H9 (cell line): ENCODE measurements around the gene PPP2R3A. TPM values are rescaled to one million over a fixed set of nuclear protein-coding genes. Genes with fewer than 3 reads are reported as not detected.
"Not testable (repeated sequence)": the region's sequence is repeated elsewhere in the genome, so short reads cannot be mapped to it uniquely, and the experiment has no call there.

ENCODE experiments used
- DNase-seq: peaks from one replicate; pipeline ENCODE4 v3.0.0-alpha.2; 2017
- H2AFZ ChIP-seq: one replicate; pipeline ENCODE4 v1.6.1; 2013; ENCODE audit warnings: mild to moderate bottlenecking, low read length, control low read depth, moderate library complexity
- H2AK5ac ChIP-seq: 2 replicates; pipeline ENCODE4 v1.6.1; 2013; ENCODE audit warnings: low read length, control low read depth, mixed read lengths; ENCODE audit not compliant: insufficient read length
- H2BK120ac ChIP-seq: one replicate; pipeline ENCODE4 v1.6.1; 2013; ENCODE audit warnings: low read depth, mild to moderate bottlenecking, low read length, control low read depth, inconsistent platforms; ENCODE audit not compliant: poor library complexity, severe bottlenecking
- H2BK12ac ChIP-seq: 2 replicates; pipeline ENCODE4 v1.6.1; 2013; ENCODE audit warnings: low read length, control low read depth, mixed read lengths, low read depth; ENCODE audit not compliant: insufficient read length
- H2BK15ac ChIP-seq: 2 replicates; pipeline ENCODE4 v1.6.1; 2013; ENCODE audit warnings: low read depth, low read length, control low read depth
- H2BK20ac ChIP-seq: one replicate; pipeline ENCODE4 v1.6.1; 2013; ENCODE audit warnings: low read depth, mild to moderate bottlenecking, low read length, control low read depth, inconsistent platforms; ENCODE audit not compliant: poor library complexity, severe bottlenecking
- H2BK5ac ChIP-seq: 2 replicates; pipeline ENCODE4 v1.6.1; 2013; ENCODE audit warnings: low read length, control low read depth, mixed read lengths; ENCODE audit not compliant: insufficient read length
- H3K14ac ChIP-seq: 2 replicates; pipeline ENCODE4 v1.6.1; 2013; ENCODE audit warnings: low read length, control low read depth; ENCODE audit not compliant: insufficient read depth
- H3K18ac ChIP-seq: 2 replicates; pipeline ENCODE4 v1.6.1; 2013; ENCODE audit warnings: low read depth, mild to moderate bottlenecking, mixed read lengths, low read length, control low read depth; ENCODE audit not compliant: insufficient read length
- H3K23ac ChIP-seq: 2 replicates; pipeline ENCODE4 v1.6.1; 2013; ENCODE audit warnings: low read length, control low read depth, mixed read lengths, low read depth; ENCODE audit not compliant: insufficient read length
- H3K23me2 ChIP-seq: 2 replicates; pipeline ENCODE4 v1.6.1; 2013; ENCODE audit warnings: low read depth, mild to moderate bottlenecking, mixed read lengths, low read length, control low read depth; ENCODE audit not compliant: insufficient read length, poor library complexity, severe bottlenecking
- H3K27ac ChIP-seq: 2 replicates; pipeline ENCODE4 v1.5.1; 2013; ENCODE audit warnings: low read length, control low read depth, mixed read lengths, low read depth; ENCODE audit not compliant: insufficient read length
- H3K27me3 ChIP-seq: 2 replicates; pipeline ENCODE4 v1.6.1; 2013; ENCODE audit warnings: low read length, control low read depth, inconsistent platforms; ENCODE audit not compliant: insufficient read depth
- H3K4ac ChIP-seq: 2 replicates; pipeline ENCODE4 v1.6.1; 2013; ENCODE audit warnings: low read depth, mild to moderate bottlenecking, control low read depth, inconsistent platforms, low read length, moderate library complexity
- H3K4me1 ChIP-seq: 2 replicates; pipeline ENCODE4 v1.6.1; 2013; ENCODE audit warnings: low read length, control low read depth, inconsistent platforms; ENCODE audit not compliant: insufficient read depth
- H3K4me2 ChIP-seq: 2 replicates; pipeline ENCODE4 v1.6.1; 2013; ENCODE audit warnings: low read length, control low read depth, mixed read lengths; ENCODE audit not compliant: insufficient read length, insufficient read depth
- H3K56ac ChIP-seq: 2 replicates; pipeline ENCODE4 v1.6.1; 2013; ENCODE audit warnings: low read depth, mild to moderate bottlenecking, mixed read lengths, low read length, control low read depth; ENCODE audit not compliant: insufficient read length
- H3K79me1 ChIP-seq: 2 replicates; pipeline ENCODE4 v1.6.1; 2013; ENCODE audit warnings: low read depth, mild to moderate bottlenecking, moderate library complexity, low read length, control low read depth, inconsistent platforms; ENCODE audit not compliant: insufficient read depth, poor library complexity, severe bottlenecking
- H3K79me2 ChIP-seq: 2 replicates; pipeline ENCODE4 v1.6.1; 2013; ENCODE audit warnings: low read length, control low read depth, inconsistent platforms; ENCODE audit not compliant: insufficient read depth
- H3K9ac ChIP-seq: 2 replicates; pipeline ENCODE4 v1.6.1; 2013; ENCODE audit warnings: low read length, control low read depth, mixed read lengths; ENCODE audit not compliant: insufficient read length; ENCODE audit errors: extremely low read depth
- H3K9me3 ChIP-seq: one replicate; pipeline ENCODE4 v1.6.1; 2013; ENCODE audit warnings: low read depth, low read length, inconsistent platforms; ENCODE audit not compliant: control insufficient read depth
- H3T11ph ChIP-seq: one replicate; pipeline ENCODE4 v1.6.1; 2013; ENCODE audit warnings: mild to moderate bottlenecking, low read length, control low read depth, inconsistent platforms
- H4K20me1 ChIP-seq: one replicate; pipeline ENCODE4 v1.6.1; 2013; ENCODE audit not compliant: control insufficient read depth, insufficient read length, insufficient read depth
- H4K5ac ChIP-seq: 2 replicates; pipeline ENCODE4 v1.6.1; 2013; ENCODE audit warnings: low read depth, mild to moderate bottlenecking, mixed read lengths, low read length, control low read depth; ENCODE audit not compliant: insufficient read length
- H4K8ac ChIP-seq: replicated peaks from 2 replicates; pipeline ENCODE4 v1.6.1; 2013; ENCODE audit warnings: low read length, control low read depth, mixed read lengths, low read depth; ENCODE audit not compliant: insufficient read length
- H4K91ac ChIP-seq: 2 replicates; pipeline ENCODE4 v1.6.1; 2013; ENCODE audit warnings: low read depth, mild to moderate bottlenecking, moderate library complexity, mixed read lengths, low read length, control low read depth; ENCODE audit not compliant: insufficient read length
- H3K27ac Mint-ChIP-seq, 3 experiments: 2 replicates in 2 of 3; 3 replicates in 1 of 3; pipeline ENCODE4 v1.8.0; 2020 to 2021; ENCODE audit warnings: mixed read lengths in 3 of 3, mild to moderate bottlenecking in 1 of 3, moderate library complexity in 1 of 3
- H3K27me3 Mint-ChIP-seq: 2 replicates; pipeline ENCODE4 v1.8.0; 2021; ENCODE audit warnings: low read depth, mild to moderate bottlenecking, moderate library complexity, mixed read lengths
- H3K36me3 Mint-ChIP-seq, 3 experiments: 2 replicates in 2 of 3; 3 replicates in 1 of 3; pipeline ENCODE4 v1.8.0; 2020 to 2021; ENCODE audit warnings: low read depth in 3 of 3, mixed read lengths in 3 of 3; ENCODE audit not compliant: insufficient read depth in 1 of 3
- H3K4me1 Mint-ChIP-seq, 2 experiments: 2 replicates each; pipeline ENCODE4 v1.8.0; 2020; ENCODE audit warnings: mixed read lengths in 2 of 2
- H3K4me3 Mint-ChIP-seq, 2 experiments: 2 replicates in 1 of 2; 3 replicates in 1 of 2; pipeline ENCODE4 v1.8.0; 2020 to 2021; ENCODE audit warnings: mild to moderate bottlenecking in 2 of 2, mixed read lengths in 2 of 2, moderate library complexity in 1 of 2
- H3K9me3 Mint-ChIP-seq, 2 experiments: 2 replicates in 1 of 2; 3 replicates in 1 of 2; pipeline ENCODE4 v1.8.0; 2020; ENCODE audit warnings: mild to moderate bottlenecking in 2 of 2, mixed read lengths in 2 of 2, moderate library complexity in 1 of 2
- WGBS: extraction: QIAGEN DNeasy Blood & Tissue Kit; methylation state at CpG from one replicate; pipeline ENCODE4 v1.1.7; 2013; ENCODE audit warnings: missing lambda C conversion rate, low lambda C conversion rate, mixed read lengths; ENCODE audit not compliant: insufficient read length; ENCODE audit errors: extremely low coverage; 5-methylcytosine and 5-hydroxymethylcytosine counted together
- total RNA-seq: library from RNA; stranded (reverse); gene quantifications from 2 replicates; pipeline ENCODE4 v1.2.1, GENCODE V29; 2021

PPP2R3A gene
- total RNA-seq, 1 experiment from 2014 or later, result 12.4 TPM

GRCh38 chr3:136085067-136085466, 119.5 kb downstream of the PPP2R3A start:
- not testable (repeated sequence) for H4K5ac ChIP-seq, H2BK15ac ChIP-seq, H2BK120ac ChIP-seq, H3K23ac ChIP-seq, H3K27me3 ChIP-seq, H3K9me3 ChIP-seq, H4K20me1 ChIP-seq, H3K9ac ChIP-seq, H3K23me2 ChIP-seq, H3K4ac ChIP-seq, H4K91ac ChIP-seq, H3K4me3 Mint-ChIP-seq, H3T11ph ChIP-seq, H2AK5ac ChIP-seq, H3K79me1 ChIP-seq, H3K27ac Mint-ChIP-seq, H3K4me1 ChIP-seq, H3K56ac ChIP-seq, H3K27me3 Mint-ChIP-seq, H3K4me1 Mint-ChIP-seq, H3K27ac ChIP-seq, H2BK12ac ChIP-seq, H2BK20ac ChIP-seq, H2AFZ ChIP-seq, DNase-seq, H3K14ac ChIP-seq, H3K4me2 ChIP-seq, H4K8ac ChIP-seq, H2BK5ac ChIP-seq, H3K79me2 ChIP-seq, H3K18ac ChIP-seq
- no CpG with 5 or more reads among the region's 3 CpGs for WGBS
- Mint-ChIP-seq H3K9me3 (peaks cover 27% of the 10 kb centered on the region in 2 experiments), H3K36me3 (peaks cover 42 to 67% (median 46%) of the 10 kb centered on the region in 3 experiments)
